Left kidney (tissue), 2 donors: ENCODE measurements around the gene EMC8. TPM values are rescaled to one million over a fixed set of nuclear protein-coding genes. Genes with fewer than 3 reads are reported as not detected.
"Not testable (repeated sequence)": the region's sequence is repeated elsewhere in the genome, so short reads cannot be mapped to it uniquely, and the experiment has no call there.

ENCODE experiments used
- DNase-seq: peaks from one replicate; pipeline ENCODE4 v3.0.0-alpha.2; 2013
- polyA plus RNA-seq: library from polyadenylated mRNA; unstranded; fragments of 120-200 nt; gene quantifications from one replicate; pipeline ENCODE4 v1.2.1, GENCODE V29; 2013; ENCODE audit not compliant: insufficient read length

EMC8 gene
- polyA plus RNA-seq, 1 donor, result 27.9 TPM

DNA sequence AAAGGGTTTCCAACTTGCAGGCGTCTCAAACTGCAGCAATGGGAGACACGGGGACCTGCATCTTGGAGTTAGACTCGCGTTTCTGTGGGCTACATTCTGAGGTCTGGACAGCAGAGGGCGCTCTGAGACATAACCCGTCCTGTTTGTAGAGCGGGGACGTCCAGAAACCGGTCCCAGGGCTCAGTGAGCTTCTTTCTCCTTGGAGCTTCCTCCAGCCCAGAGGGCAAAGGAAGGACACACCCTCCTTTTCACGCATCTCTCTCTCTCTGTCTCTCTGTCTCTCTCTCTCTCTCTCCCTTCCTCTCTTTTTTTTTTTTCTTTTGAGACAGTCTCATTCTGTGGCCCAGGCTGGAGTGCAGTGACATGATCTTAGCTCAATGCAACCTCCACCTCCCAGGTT is 19.9 kb upstream of the EMC8 start:
- DNase-seq, result peak; percentile 77

DNA sequence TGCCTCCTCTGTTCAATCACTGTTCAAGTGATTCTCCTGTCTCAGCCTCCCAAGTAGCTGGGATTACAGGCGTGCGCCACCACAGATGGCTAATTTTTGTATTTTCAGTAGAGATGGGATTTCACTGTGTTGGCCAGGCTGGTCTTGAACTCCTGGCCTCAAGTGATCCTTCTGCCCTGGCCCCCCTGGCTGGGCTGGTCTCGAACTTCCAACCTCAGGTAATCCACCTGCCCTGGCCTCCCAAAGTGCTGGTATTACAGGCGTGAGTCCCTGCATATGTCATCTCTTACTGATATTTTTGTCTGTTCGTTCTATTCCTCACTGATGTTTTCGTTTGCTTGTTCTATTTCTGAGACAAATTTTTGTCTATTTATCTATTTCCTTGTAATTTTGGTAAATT is 17.9 kb upstream of the EMC8 start:
- not testable (repeated sequence) for DNase-seq

GRCh38 chr16:85816159-85816558 is 16.8 kb upstream of the EMC8 start:
- no peak for DNase-seq

- DNase-seq, result no peak
Measured at GRCh38 chr16:85812811-85813700, 13.7 kb upstream of the EMC8 start.

GRCh38 chr16:85812031-85812807 is 12.9 kb upstream of the EMC8 start:
- DNase-seq, result no peak

DNA sequence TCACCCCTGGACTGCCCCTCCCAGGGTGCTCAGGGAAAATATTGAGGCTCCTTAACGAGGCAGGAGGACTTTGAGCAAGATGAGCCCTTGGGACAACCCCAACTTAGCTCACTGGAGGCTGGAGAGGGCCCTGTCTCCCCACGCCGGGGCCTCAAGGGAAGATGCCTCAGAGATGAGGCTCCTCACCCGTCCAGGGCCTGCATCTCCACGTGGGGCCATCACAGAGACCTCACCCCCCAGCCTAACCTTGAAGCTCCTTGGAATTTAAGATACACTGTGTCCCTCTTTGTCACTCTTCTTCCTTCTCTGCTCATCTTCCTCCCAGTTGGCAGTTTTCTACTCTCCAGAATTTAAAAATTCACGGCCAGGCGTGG is 11.4 kb upstream of the EMC8 start:
- no peak for DNase-seq

DNA sequence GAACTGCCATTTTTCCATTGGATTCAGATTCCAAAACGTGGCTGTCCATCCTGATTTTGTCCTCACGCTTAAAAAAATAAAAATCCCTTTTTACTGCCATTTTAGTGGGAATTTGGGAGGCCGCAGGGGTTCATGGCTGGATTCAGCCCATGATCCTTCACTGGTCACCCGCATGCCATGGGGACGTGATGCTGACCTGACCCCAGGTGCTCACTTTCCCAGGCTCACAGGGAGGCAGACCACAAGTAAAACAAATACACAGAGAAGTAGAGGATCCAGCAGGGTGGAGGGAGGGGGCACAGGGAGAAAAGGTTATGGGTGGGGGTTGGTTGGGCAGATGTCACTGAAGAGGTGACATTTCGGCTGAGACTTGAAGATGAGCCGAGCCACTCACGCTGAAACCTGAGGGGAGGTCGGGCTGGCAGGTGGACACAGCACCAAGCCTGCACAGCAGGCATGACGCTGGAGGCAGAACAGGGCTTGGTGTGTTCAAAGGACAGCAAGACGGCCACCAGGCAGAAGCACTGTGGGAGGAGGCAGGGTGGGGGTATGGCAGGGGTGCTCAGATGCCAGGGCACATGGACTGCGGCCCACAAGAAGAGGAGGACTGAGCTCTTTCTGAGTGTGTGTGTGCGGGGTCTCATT is 10.9 kb upstream of the EMC8 start:
- no peak for DNase-seq

- DNase-seq, result no peak
Measured at GRCh38 chr16:85809645-85810044, 10.3 kb upstream of the EMC8 start.

DNA sequence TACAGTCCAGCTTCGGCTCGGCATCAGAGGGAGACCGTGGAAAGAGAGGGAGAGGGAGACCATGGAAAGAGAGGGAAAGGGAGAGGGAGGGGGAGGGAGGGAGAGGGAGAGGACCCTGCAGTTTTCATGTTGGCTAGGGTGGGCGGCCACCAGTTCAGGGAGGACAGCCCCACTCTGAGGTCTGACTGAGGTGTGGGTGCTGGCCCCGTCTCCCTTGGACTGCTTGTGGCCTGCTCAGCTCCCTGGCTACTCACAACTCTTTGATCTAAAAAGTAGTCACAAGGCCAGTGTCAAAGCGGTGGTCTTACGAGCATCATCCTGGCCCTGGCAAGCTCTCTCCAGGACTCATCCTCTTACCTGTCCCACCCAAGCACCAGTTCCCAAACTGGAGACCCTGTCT is 9.6 kb upstream of the EMC8 start:
- DNase-seq, result no peak

DNA sequence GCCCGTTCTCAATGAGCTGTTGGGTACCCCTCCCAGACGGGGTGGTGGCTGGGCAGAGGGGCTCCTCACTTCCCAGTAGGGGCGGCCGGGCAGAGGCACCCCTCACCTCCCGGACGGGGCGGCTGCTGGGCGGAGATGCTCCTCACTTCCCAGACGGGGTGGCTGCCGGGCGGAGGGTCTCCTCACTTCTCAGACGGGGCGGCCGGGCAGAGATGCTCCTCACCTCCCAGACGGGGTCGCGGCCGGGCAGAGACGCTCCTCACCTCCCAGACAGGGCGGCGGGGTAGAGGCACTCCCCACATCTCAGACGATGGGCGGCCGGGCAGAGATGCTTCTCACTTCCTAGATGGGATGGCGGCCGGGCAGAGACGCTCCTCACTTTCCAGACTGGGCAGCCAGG is 8.8 kb upstream of the EMC8 start:
- DNase-seq, result not testable (repeated sequence)

DNA sequence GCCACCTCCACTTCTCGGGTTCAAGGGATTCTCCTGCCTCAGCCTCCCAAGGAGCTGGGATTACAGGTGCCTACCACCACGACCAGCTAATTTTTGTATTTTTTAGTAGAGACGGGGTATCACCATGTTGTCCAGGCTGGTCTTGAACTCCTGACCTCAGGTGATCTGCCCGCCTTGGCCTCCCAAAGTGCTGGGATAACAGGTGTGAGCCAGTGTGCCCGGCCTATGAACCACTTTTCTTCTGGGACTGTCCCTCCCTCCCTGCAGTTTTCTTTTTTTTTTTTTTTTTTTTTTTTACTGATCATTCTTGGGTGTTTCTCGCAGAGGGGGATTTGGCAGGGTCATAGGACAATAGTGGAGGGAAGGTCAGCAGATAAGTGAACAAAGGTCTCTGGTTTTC is 8.0 kb upstream of the EMC8 start:
- DNase-seq, result not testable (repeated sequence)

- no peak for DNase-seq
Measured at GRCh38 chr16:85806539-85806938, 7.2 kb upstream of the EMC8 start.

GRCh38 chr16:85805442-85806045 is 6.2 kb upstream of the EMC8 start:
- no peak for DNase-seq

DNA sequence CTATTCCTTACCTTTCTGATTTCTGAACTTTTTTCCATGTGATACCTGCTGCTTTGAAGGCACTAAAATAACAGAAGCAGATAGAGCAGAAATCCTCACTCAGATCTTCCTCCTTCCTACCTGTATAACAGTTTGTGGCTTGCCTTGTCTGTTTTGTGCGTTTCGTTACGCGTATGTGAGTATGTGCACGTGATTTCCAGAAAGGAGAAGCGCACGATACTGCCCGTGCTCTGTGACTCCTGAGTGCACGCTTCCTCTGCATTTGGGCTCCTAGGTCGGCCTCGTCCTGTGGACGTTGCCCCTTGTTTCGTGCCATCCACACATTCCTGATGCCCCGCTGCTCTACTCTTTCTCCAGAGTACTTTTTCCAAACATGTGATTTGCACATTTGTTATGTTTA is 4.2 kb upstream of the EMC8 start:
- DNase-seq, result no peak

GRCh38 chr16:85800321-85800669 is 951 bp upstream of the EMC8 start:
- DNase-seq, result no peak

GRCh38 chr16:85798901-85799496 is 345 bp downstream of the EMC8 start:
- no peak for DNase-seq

GRCh38 chr16:85798283-85798776 is 1.0 kb downstream of the EMC8 start:
- no peak for DNase-seq

GRCh38 chr16:85796599-85796998 is 2.7 kb downstream of the EMC8 start:
- DNase-seq, result no peak

DNA sequence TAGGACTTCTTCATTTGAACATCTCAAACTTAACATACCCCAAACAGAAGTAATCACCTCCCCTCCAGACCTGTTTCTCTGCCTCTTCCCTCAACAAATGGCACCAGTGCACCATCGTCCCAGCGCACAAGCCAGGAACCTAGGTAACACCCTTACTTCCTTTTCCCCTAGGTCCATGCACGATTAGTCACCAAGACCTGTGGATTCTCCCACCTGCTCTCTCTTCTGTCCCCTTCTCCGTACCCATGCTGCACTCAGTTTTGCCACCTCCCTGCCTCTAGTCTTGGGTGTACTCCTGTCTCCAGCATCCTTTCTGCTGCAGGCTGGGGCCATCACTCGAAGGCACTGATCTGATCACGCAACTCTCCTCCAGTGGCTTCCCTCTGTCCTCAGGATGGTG is 3.2 kb downstream of the EMC8 start:
- no peak for DNase-seq

- DNase-seq, result no peak
Measured at GRCh38 chr16:85794696-85795095, 4.6 kb downstream of the EMC8 start.

DNA sequence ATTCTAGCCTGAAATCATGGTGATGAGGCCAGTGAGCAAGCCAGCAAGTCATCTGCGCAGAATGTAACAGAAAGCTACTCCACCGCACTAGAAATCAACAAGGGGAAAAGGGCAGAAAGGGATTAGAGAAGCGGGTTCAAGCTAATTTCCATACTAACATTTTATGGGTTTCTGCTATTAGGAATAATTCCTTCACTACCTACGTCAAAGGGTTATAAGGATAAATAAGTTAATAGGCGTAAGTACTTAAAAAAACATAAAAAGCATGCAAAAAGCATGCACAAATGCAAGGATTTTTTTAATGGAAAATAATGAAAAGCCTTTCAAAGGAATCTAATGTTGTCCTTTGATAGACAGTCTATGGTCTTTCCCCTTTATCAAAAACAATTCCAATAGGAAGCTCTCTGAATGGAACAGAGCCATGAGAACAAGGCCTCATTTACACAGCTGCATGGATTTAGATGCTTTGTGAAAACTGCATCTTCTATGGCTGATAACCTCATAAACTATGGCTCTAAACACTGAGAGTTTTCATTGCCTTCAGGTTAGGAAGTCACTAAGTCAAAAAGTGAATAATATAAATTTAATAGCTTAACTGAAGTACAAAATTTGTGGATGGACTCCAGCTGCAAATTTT is 5.6 kb downstream of the EMC8 start:
- DNase-seq, result no peak

- no peak for DNase-seq
Measured at GRCh38 chr16:85789773-85790172, 9.6 kb downstream of the EMC8 start.
